SK-MEL-5 (cell line): ENCODE data around the gene CCDC30. TPM values are rescaled to one million over a fixed set of nuclear protein-coding genes. Genes with fewer than 3 reads are reported as not detected.
"Not testable (repeated sequence)": the region's sequence is repeated elsewhere in the genome, so short reads cannot be mapped to it uniquely, and the experiment has no call there.

Experiments
- DNase-seq: peaks from one replicate; pipeline ENCODE4 v3.0.0-alpha.2; 2016; ENCODE audit warnings: low read depth, low spot score
- in situ Hi-C: cut with HindIII; loops from 2 replicates; pipeline ENCODE4 v1.10.0; 2016; ENCODE audit warnings: low sequenced_read_pairs, high pct_unique_total_duplicates, low pct_unique_long_range_greater_than_20kb
- total RNA-seq: library from RNA; depleted of rRNA; stranded (reverse); fragments of >200 nt; shearing (Covaris generic); gene quantifications from 2 replicates; pipeline ENCODE4 v1.2.3, GENCODE V29; 2014

The CCDC30 gene
- total RNA-seq, 1 experiment from 2014 or later, result 1.5 TPM

DNA sequence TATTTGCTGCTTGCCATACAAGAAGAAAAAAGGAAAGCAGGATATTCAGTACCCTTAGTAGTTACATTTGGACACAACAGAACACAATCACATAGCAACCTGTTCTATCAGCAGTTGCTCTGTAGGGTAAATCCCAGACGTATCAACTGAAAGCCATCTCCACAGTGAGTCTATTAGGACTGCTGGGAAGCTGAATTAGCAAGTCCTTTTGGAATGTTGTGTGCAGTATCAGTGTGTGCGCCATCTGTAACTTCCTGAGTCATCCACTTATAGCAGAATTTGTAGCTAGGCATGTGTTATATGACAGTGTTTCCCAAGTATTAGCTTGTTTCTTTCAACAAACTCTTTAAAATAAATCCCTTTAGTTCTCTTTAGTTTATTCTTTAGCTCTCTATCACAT is 21.3 kb downstream of the CCDC30 start:
- no peak for DNase-seq
- in situ Hi-C loops, result no loop called here

- in situ Hi-C loops, result no loop called here
Measured at GRCh38 chr1:42490237-42490636, 27.2 kb downstream of the CCDC30 start.

DNA sequence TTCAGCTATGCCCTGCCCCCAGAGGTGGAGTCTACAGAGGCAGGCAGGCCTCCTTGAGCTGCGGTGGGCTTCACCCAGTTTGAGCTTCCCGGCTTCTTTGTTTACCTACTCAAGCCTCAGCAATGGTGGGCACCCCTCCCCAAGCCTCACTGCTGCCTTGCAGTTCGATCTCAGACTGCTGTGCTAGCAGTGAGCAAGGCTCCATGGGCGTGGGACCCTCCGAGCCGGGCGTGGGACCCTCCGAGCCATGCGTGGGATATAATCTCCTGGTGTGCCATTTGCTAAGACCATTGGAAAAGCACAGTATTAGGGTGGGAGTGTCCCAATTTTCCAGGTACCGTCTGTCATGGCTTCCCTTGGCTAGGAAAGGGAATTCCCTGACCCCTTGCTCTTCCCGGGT is 38.9 kb downstream of the CCDC30 start:
- DNase-seq, in situ Hi-C loops: not testable (repeated sequence)

More at GRCh38 chr1:42490237-42490636, 27.2 kb downstream of the CCDC30 start:
- DNase-seq, result no peak

DNA sequence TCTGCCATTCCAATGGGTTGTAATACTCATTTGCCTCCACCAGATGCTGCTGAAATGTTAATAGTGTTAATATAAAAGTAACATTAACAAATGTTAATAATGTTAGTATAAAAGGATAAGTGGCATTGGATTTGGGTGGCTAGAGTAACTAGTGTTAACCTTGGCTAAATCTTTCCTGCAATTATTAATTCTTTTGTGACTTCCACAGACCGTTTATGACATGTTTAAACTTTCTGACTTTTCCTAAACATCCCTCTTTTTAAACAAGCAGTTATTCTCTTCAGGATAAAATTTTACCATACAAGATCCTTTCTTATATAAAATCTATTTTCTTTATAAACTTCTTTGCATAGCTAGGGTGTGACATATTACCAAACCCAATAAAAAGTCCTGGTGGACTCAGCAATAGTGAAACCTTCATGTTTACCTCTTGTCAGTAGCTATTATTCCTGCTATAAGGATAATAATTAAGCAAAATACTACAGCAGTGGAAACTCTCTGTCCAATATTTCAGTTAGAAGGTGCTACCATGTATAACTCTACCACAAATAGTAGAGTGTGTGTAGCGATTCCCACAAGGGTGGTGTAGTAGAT is 41.5 kb downstream of the CCDC30 start:
- in situ Hi-C loops, result no loop called here
- no peak for DNase-seq

GRCh38 chr1:42506576-42506975 is 43.5 kb downstream of the CCDC30 start:
- in situ Hi-C loops, result no loop called here
- DNase-seq, result no peak

DNA sequence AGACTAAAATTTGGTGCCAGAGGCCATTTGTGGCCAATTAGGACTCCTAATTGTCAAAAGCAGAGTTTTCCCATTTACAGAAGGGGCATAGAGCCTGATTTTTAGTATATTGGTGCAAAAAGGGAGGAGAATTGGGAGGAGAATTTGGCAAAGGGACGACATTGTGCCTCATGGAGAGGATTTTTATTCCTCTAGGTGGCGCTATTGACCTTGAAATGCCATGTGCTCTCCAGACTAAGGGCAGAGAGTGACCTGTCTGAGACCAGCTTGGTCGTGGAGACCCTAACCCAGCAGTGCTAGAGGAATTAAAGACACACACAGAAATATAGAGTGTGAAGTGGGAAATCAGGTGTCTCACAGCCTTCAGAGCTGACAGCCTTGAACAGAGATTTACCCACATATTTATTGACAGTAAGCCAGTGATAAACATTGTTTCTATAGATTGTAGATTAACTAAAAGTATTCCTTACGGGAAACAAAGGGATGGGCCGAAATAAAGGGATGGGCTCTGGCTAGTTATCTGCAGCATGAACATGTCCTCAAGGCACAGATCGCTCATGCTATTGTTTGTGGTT is 48.6 kb downstream of the CCDC30 start:
- in situ Hi-C loops, result not testable (repeated sequence)
- DNase-seq, result peak; percentile 52

DNA sequence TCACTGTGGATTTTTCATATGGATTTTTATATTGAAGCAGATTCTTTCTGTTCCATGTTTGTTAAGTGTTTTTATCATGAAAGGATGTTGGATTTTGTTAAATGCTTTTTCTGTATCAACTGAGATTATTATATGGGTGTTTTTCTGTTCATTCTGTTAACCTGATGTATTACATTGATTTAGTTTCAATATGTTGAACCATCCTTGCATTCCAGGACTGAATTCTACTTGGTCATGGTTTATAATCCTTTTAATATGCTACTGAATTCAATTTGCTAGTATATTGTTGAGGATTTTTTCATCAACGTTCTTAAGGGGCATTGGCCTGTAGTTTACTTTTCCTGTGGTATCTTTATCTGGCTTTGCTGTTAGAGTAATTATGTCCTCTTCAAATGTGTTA is 55.8 kb downstream of the CCDC30 start:
- no peak for DNase-seq
- in situ Hi-C loops, result no loop called here

GRCh38 chr1:42523171-42523570 is 60.1 kb downstream of the CCDC30 start:
- in situ Hi-C loops, result no loop called here
- DNase-seq, result no peak

DNA sequence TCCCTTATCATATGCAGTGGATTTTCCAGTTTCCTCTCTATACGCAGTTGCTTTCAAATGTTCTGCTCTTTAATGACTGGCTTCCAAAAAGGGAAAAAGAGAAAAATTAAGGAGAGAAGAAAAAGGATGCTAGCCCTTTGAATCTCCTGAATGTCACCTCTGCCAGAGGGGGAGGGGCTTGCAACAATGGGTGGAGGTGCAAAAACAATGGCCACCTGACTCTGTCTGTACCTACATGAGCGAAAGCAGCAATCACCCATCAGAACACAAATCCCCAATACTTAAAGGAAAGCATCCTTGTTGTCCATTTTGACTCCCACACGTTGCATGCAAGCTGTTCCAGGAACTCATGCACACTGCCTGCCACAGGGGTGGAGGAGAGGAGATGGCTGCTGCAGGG is 61.2 kb downstream of the CCDC30 start:
- in situ Hi-C loops, result no loop called here
- no peak for DNase-seq

DNA sequence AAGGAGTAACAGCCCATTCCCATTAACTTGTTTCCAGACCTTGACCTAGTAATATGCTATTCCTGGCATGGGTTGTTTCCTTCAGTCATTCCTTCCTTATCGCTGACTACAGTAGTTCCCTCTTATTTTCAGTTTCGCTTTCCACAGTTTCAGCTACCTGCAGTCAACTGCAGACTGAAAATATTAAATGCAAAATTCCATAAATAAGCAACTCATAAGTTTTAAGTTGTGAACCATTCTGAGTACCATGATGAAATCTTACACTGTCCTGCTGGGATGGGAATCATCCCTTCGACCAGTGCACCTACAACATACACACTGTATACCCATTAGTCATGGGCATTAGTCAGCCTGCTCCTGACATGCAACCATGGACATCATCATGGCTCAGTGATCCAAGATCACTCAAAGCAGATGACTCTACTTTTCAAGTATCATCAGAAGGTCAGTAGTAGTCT is 66.7 kb downstream of the CCDC30 start:
- in situ Hi-C loops, result no loop called here

DNA sequence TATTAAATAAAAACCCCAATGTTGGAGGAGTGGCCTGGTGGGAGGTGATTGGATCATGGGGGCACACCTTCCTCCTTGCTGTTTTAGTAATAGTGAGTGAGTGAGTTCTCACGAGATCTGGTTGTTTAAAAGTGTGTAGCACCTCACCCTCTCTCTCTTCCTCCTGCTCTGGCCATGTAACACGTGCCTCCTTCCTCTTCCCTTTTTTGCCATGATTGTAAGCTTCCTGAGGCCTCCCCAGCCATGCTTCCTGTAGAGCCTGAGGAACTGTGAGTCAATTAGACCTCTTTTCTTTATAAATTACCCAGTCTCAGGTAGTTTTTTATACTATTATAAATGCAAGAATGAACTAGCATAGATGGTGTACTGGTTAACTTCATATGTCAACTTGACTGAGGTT is 68.0 kb downstream of the CCDC30 start:
- DNase-seq, result no peak
- in situ Hi-C loops, result no loop called here

More for the DNA sequence above, 66.7 kb downstream of the CCDC30 start:
- DNase-seq, result no peak

DNA sequence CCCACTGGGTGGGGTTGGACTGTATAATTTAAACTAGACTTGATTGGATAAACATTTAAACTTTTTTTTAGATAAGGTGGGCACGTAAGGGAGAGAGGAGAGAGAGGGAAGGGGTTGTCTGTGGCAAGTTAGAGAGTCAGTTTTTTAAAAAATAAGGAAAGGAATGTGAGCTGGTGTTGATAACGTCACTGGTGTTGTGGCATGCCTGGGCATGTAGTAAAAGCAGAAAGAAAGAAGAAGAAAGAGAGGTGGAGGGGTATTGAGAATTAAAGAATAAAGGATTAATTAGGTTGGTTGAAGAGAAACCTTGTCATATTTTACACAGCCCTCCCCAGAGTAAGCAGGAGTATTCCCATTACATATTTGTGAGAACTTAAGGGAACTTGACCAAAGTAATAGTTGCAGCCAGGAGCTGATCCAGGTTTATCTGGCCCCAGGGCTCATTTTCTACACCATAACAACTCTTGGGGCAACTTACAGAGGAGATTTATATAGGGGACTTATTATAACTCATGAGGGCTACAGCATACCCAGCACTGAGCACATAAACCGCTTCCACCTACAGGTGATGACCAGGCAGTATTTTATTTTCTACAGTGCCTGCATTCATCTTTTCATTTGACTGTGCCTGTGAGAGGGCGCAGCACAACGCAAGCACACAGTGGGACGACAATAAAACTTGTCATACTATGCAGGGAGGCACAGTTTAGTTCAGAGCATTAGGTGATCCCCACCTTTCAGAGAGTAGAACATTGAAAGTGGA is 70.2 kb downstream of the CCDC30 start:
- in situ Hi-C loops, result no loop called here
- DNase-seq, result no peak

- in situ Hi-C loops, result no loop called here
- no peak for DNase-seq
Measured at GRCh38 chr1:42541104-42541503, 78.0 kb downstream of the CCDC30 start.

DNA sequence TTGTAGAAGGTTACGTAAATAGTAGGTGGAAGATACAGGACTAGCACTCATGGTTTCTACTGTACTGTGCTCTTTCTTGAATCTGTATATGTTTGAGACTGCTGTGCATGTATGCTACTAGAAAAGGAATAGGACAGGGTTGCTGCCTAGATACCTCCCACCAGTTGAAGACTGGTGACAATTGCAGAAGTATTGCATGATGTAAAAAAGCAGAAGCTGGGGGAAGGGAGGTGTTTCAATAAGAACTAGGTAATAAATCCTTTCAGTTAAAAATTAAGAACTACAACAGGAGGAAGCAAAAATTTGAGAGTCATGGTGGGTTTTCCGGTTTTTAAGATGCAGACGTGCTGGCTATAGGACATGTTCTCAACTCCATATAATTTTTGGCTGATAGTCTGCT is 88.1 kb downstream of the CCDC30 start:
- DNase-seq, result no peak
- in situ Hi-C loops, result no loop called here

DNA sequence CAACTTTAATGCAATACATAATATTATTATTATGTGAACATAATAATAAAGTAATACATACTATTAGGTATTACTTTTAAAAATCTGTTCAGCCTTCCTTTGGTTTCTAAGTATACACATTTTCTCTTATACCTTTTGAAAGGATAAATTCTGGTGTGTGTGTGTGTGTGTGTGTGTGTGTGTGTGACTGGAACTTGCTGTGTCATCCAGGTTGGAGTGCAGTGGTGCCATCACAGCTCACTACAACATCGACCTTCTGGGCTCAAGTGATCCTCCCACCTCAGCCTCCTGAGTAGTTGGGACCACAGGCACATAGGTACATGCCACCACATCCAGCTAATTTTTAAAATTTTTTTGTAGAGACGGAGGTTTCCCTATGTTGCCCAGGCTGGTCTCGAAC is 88.5 kb downstream of the CCDC30 start:
- in situ Hi-C loops, result no loop called here
- DNase-seq, result no peak

- in situ Hi-C loops, result no loop called here
- no peak for DNase-seq
Measured at GRCh38 chr1:42552636-42553035, 89.5 kb downstream of the CCDC30 start.

DNA sequence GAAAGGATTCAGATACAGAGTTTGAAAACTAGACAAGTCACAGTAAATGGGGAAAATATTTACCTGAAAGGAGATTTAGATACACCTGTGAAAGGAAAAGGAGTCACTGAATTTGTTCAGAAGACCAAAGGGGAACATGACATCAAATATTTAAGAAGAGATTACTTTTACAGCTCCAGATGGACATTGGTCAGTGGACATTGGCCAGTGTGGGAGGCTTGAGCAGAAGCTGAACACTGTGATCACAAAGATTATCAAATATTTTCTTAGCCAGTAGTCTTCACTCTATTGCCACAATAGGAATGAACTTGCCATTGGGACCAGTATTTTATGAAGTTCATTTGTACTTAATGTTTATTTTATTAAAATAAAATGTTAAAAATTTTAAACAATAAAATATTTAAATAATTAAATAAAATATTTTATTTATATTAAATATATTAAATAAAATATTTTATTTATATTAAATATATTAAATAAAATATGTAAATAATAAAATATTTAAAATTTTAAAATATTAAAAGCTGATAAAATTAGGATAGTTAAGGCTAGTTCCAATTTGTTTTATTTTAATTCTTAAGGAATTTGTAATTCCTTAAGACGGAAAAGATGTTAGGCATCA is 94.3 kb downstream of the CCDC30 start:
- in situ Hi-C loops, result no loop called here
- no peak for DNase-seq

- in situ Hi-C loops, result no loop called here
- no peak for DNase-seq
Measured at GRCh38 chr1:42567038-42567437, 104.0 kb downstream of the CCDC30 start.
